NCI-H82 treated with DMSO at 0.1 percent for 48 hours (cell line): ENCODE results near the gene ALKBH3.

Experiments
- DNase-seq: peaks from one replicate; lab custom pipeline; 2025; ENCODE audit not compliant: unreplicated experiment; lab: John Stamatoyannopoulos, UW

The ALKBH3 gene

DNA sequence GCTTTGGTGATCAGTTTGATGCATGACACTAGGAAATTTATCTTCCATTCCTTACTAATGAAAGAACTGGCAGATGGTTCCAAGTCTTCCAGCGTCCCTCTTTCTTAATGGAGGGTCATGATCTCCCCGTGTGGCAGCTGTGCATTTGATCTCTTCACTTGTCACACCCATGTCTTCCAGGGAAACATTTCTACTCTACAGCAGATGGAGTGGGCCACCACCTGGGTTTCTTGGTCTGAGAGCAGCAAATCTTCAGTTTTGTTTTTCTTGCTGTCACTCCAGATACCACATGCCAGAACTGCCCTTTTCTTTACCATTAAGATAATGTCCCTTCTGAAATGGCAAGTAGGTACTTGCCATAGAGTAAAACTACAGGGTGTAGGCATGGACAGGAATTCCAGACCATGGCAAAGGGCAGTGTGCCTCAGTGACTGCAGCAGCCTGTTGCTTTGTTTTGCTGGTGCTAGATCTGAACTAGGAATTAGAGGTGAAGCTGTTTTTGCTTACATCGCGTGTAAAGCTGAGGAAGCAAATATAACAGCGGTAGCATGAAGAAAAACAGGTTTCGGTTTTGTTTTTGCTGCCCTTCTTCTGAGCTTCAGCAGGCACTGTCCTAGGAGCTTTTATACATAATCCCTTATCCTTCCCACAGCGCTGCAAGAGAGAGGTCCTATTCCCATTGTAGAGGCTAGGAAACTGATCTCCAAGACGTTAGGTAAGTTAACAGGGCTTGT, 41.1 kb downstream of the ALKBH3 start:
- peak; percentile 71 for DNase-seq

DNA sequence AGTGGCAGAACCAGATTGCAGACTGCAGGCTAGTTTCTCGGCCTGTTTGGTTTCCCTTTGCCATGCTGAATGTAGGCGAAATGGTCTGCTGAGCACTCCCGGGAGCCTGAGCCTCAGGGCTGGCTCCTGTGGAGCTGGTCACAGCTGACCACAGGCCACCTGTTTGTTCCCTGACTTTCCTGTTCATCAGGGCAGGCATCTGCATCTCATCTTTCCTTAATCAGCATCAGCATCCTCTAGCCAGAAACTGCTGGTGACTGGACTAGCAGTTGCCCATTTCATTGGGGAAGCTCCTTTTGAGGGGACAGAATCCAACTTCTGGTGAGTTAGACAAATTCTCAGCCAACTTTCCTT, 41.6 kb downstream of the ALKBH3 start:
- DNase-seq: no peak

DNA sequence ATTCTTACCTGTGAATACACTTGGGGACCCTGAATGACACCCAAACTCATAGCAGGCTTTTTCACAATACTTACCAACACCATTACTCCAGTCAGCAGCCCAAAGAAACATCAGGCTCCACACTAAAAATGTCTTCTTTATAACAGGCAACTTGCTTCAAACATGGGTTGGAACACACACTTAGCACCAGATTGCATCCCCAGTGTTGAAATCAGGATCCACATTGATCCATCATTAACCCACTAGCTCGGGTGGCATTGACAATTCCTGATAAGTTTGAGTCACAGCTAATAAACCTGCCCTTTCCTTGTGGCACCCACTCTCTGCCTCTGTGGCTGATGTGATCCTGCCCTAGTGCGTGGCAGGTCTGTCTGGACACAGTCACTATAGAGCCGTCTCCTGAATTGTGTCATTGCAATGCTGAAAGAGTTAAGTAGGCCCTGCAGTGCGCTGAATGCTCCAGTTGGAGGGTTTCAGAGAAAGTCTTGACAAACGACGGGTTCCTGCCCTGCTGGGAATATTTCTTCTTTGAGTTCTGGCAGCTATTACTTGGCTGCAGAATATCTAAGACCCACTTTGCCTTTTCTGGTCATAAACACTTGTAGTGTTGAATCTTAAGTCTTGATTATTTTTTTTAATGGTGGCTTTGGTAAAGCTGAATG, 42.2 kb downstream of the ALKBH3 start:
- DNase-seq: no peak

DNA sequence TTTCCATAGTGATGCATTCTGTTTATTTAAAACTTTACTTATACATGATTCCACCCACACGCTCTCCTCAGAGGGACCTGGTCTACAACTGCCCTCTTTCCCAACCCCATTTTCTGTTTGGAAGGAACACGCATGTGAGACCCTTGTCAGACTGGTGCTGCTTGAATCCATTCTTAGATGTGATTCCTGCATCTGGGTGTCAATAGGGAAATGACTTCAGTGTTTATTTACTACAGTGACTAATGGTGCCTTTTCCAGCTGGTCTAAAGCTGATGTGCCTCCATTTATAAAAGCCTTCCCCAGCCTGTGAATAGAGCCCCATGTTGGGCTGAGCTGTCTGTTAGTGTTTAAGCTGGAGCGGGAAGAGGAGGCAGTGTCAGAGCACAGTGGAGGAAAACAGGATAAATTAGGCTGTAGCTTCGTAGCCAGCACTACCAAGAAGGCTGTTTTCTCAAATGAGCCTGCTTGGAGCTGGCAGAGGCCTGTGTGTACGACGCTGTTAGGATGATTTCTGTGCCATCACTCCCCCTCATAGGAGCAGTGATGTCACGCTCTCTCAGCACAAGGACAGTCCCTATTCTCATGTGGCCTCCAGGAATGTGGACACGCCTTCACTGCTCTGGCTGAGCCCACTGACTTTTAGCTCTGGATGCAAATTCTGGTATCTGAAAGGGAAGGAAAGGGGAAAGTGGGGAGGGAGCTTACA, 42.9 kb downstream of the ALKBH3 start:
- DNase-seq: no peak

DNA sequence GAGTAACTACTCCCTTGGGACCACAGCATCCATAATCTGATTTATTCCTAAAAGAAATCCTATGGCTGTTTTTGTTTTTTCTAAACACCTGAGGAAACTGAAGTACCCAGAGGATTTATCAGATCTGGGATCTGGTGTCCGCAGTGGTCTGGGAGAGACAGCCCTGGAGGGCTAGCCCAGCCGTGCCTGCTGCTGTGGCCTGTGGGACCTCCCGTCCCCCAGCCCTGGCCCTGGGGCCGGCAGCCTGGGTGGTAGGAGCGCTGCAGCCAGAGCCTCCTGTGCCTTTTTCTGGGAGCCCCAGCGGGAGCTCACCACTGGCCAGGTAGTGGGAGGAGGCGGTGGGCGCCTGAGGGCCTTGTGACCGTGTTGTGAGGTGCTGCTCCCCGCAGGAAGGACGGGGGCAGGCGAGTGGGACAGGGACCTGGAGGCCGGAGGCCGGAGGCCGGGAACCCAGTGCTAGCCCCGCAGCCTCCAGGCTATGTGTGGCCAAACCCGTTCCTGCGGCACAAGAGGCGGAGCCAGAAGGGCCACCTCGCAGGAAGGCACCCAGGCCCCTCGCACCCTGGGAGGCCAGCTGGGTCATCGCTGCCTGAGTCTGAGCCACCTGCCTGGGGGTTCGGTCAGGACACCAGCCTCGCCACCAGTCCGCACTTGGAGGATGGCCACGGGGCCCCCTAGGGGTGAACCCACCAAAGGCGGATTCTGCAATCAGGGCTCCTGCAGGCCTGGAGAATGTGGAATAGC, 43.7 kb downstream of the ALKBH3 start:
- no peak for DNase-seq

DNA sequence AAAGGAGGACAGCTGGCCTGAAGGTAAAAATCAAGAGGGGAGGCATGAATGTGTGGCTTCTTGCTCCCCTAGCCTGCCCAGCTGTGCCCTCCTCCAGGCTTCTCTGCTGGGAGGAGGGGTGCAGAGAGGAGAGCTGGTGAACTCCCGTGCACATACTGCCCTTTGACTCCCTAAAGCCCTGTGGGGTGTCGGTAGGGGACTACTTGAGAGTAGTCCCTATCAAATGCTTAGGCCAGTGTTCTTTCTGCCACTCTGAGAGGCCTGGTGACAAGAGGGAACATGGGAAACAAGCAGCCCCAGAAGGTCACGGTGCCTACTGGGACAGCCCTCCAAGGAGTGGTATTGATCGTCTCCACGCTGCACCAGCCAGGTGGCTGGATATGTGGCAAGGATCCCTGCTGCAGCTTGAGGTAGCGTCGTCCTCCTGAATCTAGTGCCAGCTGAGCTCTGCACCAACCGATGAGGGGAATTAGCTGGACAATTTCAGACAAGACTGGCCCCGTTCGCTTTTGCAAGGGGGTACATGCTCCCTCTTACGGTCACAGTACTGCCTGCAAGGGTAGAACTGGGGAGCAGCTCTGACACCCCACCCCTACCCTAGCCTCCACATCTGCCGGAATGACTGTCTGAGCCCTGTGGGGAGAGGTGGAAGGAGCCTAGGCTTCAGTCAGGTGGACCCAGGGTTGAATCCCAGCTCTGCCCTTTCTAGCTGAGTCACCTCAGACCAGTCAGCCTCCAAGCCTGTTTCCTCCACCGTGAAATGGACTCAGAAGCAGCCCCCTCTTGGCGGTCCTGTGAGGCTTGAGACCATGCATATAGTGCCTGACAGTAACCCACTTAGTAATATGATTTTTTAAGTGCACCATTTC, 44.7 kb downstream of the ALKBH3 start:
- DNase-seq: no peak

DNA sequence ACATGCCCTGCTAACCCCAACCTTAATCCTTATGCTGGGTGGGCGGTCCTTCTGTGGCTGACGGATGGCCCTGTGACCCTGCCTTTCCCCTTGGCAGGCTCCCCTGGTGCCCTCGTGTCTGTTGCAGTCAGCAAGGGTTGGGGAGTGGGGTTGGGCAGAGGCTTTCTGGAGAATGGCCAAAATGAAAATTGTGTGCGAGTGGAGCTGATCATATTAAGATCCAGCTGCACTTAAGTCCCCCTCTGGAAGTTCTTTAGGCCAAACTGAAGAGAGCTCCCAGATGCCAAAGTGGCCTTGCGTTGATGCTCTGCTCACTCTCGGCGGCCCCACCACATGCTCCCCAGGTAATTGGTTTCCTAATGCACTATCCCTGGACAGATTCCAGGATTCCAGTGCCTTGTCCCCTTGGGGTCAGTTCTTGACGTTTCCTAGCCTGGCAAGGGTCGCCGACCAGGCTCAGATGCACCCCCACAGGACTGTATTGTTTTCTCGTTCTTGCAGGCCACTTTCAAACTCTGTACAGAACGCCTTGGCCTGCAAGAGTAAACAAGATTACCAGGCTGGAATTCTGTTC, 45.4 kb downstream of the ALKBH3 start:
- DNase-seq: peak; percentile 14

DNA sequence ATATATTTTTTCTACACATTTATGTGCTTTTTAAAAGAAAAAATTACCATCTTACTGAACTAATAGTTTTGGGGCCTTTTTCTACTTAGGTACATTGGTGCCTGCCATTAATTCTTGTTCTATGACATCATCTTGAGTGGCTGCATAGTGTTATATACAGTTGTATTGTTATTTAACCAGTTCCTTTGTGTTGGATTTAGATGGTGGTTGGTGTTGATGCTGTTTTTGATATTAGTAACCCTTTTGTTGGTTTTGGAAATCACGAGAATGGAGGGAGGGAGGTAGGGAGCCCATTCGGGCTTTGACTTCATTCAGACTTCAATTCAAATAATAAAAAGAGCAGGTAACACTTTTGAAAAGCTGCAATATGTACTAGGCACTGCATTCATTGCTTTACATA, 46.4 kb downstream of the ALKBH3 start:
- DNase-seq: no peak

DNA sequence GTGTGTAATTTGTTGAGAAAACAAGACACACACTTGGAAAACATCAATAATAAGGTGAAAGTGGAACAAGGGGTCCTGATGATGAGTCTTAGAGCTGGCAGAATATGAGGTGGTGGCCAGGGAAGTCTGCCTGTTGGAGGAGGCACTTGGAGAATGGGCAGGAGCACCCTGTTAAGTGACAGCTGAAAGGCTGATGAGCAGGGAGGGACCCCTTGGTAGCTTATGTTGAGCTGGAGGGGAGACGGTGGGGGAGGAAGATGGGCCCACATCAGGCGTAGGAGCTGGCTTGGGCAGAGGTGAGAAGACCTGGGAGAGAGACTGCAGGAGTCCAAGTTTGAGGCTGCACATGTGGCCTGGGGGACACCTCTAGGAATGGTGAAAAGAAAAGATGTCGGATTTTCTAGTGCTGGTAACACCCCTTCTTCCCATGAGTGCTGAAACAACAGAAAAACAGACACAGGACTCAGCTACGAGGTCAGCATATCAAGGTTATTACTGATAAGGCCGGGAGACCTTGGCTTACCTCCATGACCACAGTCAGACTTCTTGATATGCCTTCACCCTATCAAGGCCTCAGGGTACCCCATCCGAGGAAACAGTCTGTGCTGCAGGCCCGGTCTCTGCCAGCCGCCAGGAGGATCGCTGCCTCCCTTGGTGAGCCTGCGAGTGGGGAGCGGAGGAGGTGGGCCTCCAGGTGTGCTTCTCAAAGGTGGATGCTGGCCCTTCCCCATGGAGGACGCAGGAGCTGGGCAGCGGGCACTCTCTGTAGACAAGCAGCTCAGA, 47.5 kb downstream of the ALKBH3 start:
- no peak for DNase-seq

DNA sequence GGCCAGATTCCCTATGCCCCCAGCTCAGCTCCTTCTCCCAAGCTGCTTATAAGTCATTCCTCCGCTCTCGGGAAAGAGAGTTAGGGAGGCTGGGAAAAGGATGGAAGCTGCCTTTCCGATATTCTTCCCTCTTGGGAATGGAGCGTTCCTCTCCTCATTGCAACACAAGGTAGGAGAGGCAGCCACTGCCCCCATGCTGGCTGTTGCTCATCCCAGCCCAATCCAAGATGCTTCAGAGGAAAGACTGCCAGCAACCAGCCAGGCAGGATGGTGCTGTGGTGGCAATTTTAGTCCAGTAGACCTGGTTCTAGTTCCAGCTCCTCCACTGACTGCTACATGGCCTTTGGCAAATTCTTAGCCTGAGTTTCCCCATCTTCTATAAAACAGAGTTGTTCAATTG, 48.1 kb downstream of the ALKBH3 start:
- DNase-seq: no peak

DNA sequence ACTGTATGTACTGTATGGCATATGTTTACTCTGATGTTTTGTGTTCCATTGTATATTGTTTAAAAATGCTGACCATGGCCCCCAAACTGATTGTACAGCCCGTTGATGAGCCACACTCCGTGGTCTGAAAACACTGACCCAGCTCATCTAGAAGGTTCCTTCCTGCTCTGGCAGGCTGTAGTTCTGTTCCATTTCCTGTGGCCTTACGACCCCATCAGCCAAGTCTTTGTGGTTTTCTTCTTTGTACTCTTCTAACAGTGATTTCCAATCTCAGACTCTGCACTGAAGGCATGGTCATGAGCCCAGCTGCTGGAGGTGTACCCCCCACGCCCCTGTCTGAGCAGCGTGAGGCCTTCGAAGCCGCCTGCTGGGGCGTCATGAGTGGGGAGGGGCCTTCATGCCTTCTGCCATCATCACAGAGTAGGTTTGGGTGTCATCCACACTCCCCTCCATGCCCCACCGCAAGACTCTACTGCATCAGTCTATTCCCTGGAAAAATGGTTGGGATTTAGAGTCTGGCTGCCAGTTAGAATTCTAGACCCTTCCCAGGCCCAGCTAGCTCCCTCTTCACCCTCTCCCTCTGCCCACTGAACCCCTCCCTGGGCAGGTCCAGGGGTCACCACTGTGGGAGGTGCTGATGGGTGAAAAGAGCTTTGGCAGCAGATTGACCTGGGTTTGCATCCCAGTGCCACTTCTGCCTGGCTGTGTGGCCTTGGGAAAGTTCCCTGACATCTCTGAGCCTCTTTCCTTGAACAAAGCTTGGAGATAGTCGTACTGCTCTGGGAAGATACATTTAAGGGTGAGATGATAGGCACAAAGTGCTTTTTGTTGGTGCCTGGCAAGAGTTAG, 50.5 kb downstream of the ALKBH3 start:
- DNase-seq: no peak

DNA sequence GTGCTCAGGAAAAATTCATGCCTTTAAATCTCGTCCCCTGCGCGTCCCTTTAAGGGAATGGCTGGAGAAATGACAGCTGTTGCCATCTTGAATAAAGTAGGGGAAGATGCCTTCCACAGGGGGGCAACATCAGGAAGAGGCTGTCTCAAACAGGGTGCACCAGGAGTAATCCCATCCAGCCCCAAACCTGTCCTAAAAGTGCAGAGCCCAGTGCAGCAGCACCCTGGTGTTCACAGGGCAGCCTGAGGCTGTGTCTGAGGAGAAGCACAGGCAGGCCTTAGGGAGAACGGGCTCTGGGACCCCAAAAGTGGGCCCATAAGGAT, 51.0 kb downstream of the ALKBH3 start:
- DNase-seq: no peak

DNA sequence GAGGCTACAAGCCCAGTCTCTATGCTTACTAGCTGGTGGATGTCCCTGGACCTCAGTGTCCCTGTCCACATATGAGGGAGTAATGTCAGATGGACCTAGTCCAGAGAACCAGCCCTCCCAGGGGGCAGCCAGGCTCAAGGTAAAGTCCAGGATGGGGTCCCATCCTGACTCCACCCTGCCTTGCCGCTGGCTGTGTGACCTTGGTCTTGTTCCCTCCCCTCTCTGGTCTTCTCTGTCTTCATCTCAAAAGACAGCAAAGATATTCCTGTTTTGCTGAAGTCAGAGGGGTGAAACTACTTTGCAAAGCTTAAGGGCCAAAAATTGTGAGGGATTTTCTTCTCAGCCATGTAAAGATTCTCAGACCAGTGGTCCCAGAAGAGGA, 52.6 kb downstream of the ALKBH3 start:
- DNase-seq: no peak

DNA sequence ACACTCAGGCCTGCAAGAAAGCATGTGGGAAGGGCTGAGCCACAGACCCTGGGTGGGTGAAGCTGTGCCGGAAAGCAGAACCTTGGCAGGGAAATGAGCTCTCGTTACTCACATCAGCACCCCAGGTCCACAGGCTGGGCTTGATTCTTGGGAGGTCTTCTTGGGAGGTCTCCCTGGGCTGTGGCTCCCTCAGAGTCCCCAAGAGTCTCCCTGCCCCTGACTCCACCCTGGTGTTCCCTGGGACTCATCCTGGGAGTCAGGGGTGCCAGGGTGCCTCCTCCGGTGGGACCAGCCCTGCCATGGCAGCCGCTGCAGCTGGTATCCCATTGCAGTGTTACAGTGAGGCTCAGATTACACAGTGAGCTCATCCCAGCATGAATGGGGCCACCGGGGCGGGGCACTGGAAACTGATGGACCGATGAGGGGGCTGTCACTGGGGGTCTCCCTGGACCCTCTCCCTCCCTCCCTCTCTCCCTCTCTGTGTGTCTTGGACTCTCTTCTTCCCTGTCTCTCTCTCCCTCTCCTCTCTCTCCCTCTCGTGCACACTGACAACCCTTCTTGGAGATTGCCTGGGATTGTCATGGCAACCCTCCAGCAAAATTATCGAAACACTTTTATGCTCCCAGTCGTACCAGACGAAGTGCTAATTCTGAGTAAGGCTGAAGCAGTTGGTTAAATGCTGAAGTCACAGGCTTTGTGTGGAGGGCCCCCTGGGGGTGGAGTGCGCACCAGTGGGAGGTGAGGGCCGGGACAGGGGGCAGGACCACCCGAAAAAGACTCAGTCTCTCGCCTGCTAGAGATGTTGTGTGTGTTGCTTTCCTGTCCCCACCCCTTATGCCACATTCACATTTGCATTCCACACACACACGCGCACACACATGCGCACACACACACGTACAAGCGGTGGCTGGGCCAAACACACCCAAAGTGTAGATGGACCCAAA, 53.2 kb downstream of the ALKBH3 start:
- DNase-seq: no peak

DNA sequence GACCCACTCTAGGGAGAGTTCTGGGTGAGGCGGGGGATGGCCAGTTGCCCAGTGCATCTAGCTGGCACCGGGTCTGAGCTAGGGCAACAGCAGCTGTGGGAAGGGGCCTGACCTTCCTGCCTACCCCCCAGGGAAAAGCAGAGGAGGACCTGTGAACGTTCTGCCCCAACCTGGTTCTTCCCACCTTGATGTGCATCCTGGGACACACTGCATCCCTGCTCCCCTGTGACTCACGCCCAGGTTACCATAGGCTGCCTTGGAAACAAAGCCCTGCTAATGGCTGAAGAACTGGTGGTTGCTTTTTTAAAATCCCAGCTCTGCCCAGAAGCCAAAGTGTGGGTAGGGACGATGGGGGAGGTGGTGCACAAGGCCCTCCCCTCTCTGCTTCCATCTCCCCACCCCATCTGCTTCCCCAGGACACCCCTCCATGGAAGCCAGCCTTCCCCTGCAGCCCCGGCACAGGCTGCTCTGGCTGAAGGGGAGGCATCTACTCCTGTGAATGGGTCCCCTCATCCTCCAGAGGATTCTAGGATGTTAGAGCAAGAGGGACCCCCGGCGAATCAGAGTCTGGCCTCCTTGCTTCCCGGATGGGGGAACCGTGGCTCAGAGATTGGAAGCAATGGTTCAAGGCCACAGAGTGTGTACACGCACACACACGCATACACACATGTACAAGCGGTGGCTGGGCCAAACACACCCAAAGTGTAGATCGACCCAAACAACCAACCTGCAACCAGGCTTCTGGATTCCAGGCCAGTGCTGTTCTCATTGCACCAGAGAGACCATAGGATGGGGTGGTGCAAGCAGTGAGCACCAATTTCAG, 54.2 kb downstream of the ALKBH3 start:
- no peak for DNase-seq

DNA sequence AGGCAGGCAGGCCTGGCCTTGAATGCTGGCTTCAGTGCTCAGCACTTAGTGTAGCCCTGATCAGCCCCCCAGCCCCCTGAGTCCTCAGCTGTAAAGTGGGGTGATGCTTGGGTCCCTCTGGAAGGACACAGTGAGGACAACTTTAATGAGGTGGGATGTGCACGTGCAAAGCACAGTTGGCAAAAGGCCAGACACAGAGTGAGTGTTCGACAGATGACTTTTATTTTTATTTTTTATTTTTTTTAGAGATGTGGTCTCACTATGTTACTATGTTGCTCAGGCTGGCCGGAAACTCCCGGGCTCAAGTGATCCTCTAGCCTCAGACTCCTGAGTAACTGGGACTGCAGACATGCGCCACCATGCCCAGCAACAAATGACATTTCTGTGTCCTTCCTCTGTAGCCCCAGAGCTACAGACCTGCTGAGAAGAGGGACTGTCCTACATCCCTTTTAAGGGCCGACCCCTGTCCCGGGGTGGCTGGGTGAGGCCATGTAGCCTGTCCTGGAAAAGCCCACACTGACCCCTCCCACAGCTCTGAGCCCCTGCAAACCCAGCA, 54.9 kb downstream of the ALKBH3 start:
- DNase-seq: no peak

DNA sequence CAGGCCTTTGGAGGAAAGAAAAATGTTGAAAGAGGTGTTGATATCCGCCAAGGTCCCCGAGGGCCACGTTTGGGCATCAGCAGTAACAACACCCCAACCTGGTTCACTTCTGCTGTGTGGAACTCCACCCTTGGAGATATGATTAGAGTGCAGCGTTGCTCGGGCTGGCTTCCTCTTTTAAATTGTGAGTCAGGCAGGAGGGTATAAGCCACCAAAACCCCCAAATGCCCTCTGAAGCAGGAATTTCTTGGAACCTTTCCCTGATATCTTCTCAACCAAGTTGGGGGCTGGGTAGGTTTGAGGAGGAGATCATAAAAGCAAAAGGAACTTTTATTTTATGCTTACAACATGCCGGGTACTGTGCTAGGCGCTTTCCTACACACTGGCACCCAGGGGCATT, 55.4 kb downstream of the ALKBH3 start:
- DNase-seq: no peak
